ENCODE results near the gene MAN2B2. TPM values are rescaled to one million over a fixed set of nuclear protein-coding genes. Genes with fewer than 3 reads are reported as not detected.

MAN2B2 gene
- total and polyA plus RNA-seq, 9 of the 15 experiments (the other 6 are each of a cell fraction or from before 2014, with no cell fraction given), result 0.21 to 8.8 (median 3.7) TPM

DNA sequence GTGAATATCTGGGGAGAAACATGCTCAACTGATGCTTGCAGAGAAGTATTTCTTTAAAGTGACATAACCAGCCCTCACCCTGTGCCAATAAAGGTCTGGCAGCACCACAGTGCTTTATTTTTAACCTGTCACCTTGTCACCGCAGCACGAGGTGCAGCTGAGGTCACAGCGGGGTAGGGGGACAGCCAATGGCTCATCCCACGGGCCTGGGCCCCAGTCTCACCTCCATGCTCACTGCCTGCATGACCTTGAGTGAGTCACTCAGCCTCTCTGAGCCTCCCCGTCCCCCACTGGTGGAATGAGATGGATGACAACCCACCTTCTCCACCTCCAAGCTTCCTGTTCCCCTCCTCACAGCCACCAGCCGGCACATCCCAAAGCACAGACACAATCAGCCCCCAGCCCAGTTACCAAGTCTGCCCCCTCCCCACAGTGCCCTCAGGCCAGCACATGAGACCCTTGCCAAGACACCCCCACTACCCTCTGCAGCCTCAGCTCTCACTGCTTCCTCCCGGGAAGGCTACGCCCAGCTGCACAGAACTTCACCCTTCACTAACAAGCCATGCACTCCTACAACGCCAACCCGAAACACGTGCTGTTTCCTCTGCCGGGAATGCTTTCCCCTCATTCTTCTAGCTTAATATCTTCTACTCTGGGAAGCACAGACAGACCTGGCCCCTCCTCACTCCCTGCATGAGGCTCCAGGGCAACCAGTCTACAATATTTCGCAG lies 24.9 kb upstream of the MAN2B2 start:
- H3K4me2 ChIP-seq (ENCODE audit: insufficient read depth, low read length), result no peak overlapping the region
- POLR2A ChIA-PET, result interaction anchor here (0.6 kb wide), 2 partner anchors 132 to 290 kb away, joined by 3 read pairs; no protein-coding TSS in a partner anchor
- H3K4me3 ChIP-seq, result no peak overlapping the region
- no peak for DNase-seq (ENCODE audit: extremely low read depth in 1 of 4, low spot score in 3 of 4)
- no peak for FAIRE-seq
- WGBS (ENCODE audit: insufficient coverage, low coverage, missing lambda C conversion rate), result 2% methylated on average over 13 of the region's 13 CpGs
- CTCF ChIA-PET (ENCODE audit: low intra/inter-chr PET ratio), result interaction anchor here (1.3 kb wide), 1 partner anchor 218 kb away, joined by 5 read pairs; no protein-coding TSS in a partner anchor
- in situ Hi-C loops (cut with MboI) (no loop called here), intact Hi-C loops (cut with micrococcal nuclease) (loop anchor here (5.0 to 10.0 kb wide), 4 partner anchors 127 to 522 kb away; no protein-coding TSS in a partner anchor)
- H2AFZ ChIP-seq (ENCODE audit: low read depth, low read length), result no peak overlapping the region
- no peaks in the 10 kb centered on the region for H3K9me3 ChIP-seq (replicated peaks; ENCODE audit: control insufficient read depth, insufficient read depth, low read depth, low read length)
- ATAC-seq, result no peak
- H3K4me1 ChIP-seq (replicated peaks in 1 of 2; ENCODE audit: control insufficient read depth in 2 of 2, insufficient read depth in 2 of 2, low read length in 2 of 2), result no peaks in the 10 kb centered on the region
- no peaks in the 10 kb centered on the region for H3K9me1 ChIP-seq (ENCODE audit: control insufficient read depth, insufficient read depth, low read length)
- TF ChIP-seq TRIM28 (IDR thresholded peaks at IDR 0.05) (no peak), CBX2 (IDR thresholded peaks at IDR 0.05; ENCODE audit: insufficient read depth, low read length, poor library complexity, severe bottlenecking) (no peak), BRD9 (IDR thresholded peaks at IDR 0.05; ENCODE audit: low read depth, partially characterized antibody) (no peak), ZC3H4 (CRISPR knock-in tag; IDR thresholded peaks at IDR 0.05; ENCODE audit: borderline replicate concordance) (no peak)
- TF ChIP-seq, protein P1, sequence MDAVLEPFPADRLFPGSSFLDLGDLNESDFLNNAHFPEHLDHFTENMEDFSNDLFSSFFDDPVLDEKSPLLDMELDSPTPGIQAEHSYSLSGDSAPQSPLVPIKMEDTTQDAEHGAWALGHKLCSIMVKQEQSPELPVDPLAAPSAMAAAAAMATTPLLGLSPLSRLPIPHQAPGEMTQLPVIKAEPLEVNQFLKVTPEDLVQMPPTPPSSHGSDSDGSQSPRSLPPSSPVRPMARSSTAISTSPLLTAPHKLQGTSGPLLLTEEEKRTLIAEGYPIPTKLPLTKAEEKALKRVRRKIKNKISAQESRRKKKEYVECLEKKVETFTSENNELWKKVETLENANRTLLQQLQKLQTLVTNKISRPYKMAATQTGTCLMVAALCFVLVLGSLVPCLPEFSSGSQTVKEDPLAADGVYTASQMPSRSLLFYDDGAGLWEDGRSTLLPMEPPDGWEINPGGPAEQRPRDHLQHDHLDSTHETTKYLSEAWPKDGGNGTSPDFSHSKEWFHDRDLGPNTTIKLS (IDR thresholded peaks at IDR 0.05; ENCODE audit: borderline replicate concordance, low read depth), result no peak
- no peaks in the 10 kb centered on the region for H3K79me2 ChIP-seq (ENCODE audit: control insufficient read depth, insufficient read depth, low read length)
- no peak overlapping the region for H3K9ac ChIP-seq (ENCODE audit: insufficient read depth in 1 of 2, low read depth in 2 of 2, low read length in 2 of 2)
- no peak overlapping the region for H3K27ac ChIP-seq (ENCODE audit: extremely low read depth, low read depth, low read length)
- H4K20me1 ChIP-seq (replicated peaks; ENCODE audit: control insufficient read depth, insufficient read depth, low read length), result peaks cover 14% of the 10 kb centered on the region
- peaks cover 0 to 22% of the 10 kb centered on the region in 2 experiments; a peak in 2 of 5 replicates for H3K27me3 ChIP-seq (ENCODE audit: control insufficient read depth in 2 of 2, insufficient read depth in 2 of 2, low read length in 2 of 2)
- H3K36me3 ChIP-seq (ENCODE audit: control insufficient read depth, insufficient read depth, low read length), result no peaks in the 10 kb centered on the region
- BruUV-seq (replicated peaks), result no TSS peak

All from K562 (cell line).